ENCODE data around the gene MCM6. TPM values are rescaled to one million over a fixed set of nuclear protein-coding genes. Genes with fewer than 3 reads are reported as not detected.

MCM6 gene
- 11.9 and 31.1 TPM in 2 replicates for total RNA-seq

GRCh38 chr2:135876066-135876711, at the start of gene MCM6:
MCM6 (minus strand) TSS chr2:135876443; CDS start chr2:135876365, 78 bp downstream.

GRCh38 chr2:135836596-135837270, 39.5 kb downstream of the MCM6 start, which contains the start of gene LCT:
LCT (minus strand) TSS chr2:135837184; CDS start chr2:135837169, 15 bp downstream.

Other genes with a start within 250 kb of the MCM6 start
- gene UBXN4, start 134.6 kb downstream of the MCM6 start, total RNA-seq = 57.7 and 74.5 TPM in 2 replicates
- gene LCT, start 39.3 kb downstream of the MCM6 start, total RNA-seq = under 0.01 TPM in 2 replicates
- 93.5 and 122 TPM in 2 replicates for gene DARS1, start 109.2 kb upstream of the MCM6 start, total RNA-seq
- 1.0 TPM in 1 of 2 replicates, not detected in the other for gene CXCR4, start 241.7 kb upstream of the MCM6 start, total RNA-seq

Data from smooth muscle cell of trachea (primary cell).